HCT116 (cell line): ENCODE data around the gene RIBC2. TPM values are rescaled to one million over a fixed set of nuclear protein-coding genes. Genes with fewer than 3 reads are reported as not detected.

Source experiments
- ATAC-seq: fragments of 200-7000 bp; cut with Tn5 transposase; 2 replicates; pipeline ENCODE4 v1.9.1; 2020; ENCODE audit warnings: mild to moderate bottlenecking, moderate library complexity
- BruUV-seq: library from RNA; stranded (reverse); fragments of 400-500 nt; replicated peaks from 2 replicates; lab custom pipeline; 2021; lab: Mats Ljungman, UMichigan
- CTCF ChIA-PET: fragments of 300-600 bp; sonication (Branson Sonifier 250); formaldehyde crosslinking; loops from one replicate; lab custom pipeline; 2021; ENCODE audit warnings: antibody characterized with exemption; lab: Charles Lee
- POLR2A ChIA-PET: fragments of 300-600, 350-600 bp; sonication (Branson Sonifier 250); formaldehyde crosslinking; loops from one replicate; lab custom pipeline; 2021; ENCODE audit warnings: antibody characterized with exemption; lab: Charles Lee
- RAD21 ChIA-PET, 2 experiments: fragments of 300-600 bp; sonication (Branson Sonifier 250); formaldehyde crosslinking; loops; one replicate each; lab custom pipeline; 2023; ENCODE audit warnings: low total read pairs in 2 of 2; ENCODE audit not compliant: uncharacterized antibody in 2 of 2, unreplicated experiment in 2 of 2, low non-redundant PET in 1 of 2; lab: Charles Lee
- DNase-seq: peaks from one replicate; pipeline ENCODE4 v3.0.0-alpha.2; 2010; ENCODE audit warnings: low read depth, low spot score
- H2AFZ ChIP-seq: fragments of 200-600 bp; shearing (Covaris generic), sonication (generic); 2 replicates; pipeline ENCODE4 v1.6.1; 2017; ENCODE audit warnings: low read depth, mixed run types, mixed read lengths, antibody characterized with exemption, low read length; ENCODE audit not compliant: poor library complexity, severe bottlenecking
- H3K27ac ChIP-seq: 2 replicates; pipeline ENCODE4 v1.5.1; 2012; ENCODE audit warnings: low read depth, low read length
- H3K27me3 ChIP-seq: fragments of 200-600 bp; sonication (generic); 2 replicates; pipeline ENCODE4 v1.6.1; 2016; ENCODE audit warnings: mixed run types, low read length, mixed read lengths; ENCODE audit not compliant: insufficient read depth
- H3K36me3 ChIP-seq, 2 experiments: fragments of 200-500 bp in 1 of 2; fragments of 200-600 bp in 1 of 2; sonication (Bioruptor generic) in 1 of 2; sonication (generic) in 1 of 2; 2 replicates each; pipeline versions ENCODE4 v1.5.1 to v1.6.1; 2014 to 2016; ENCODE audit warnings: low read length in 2 of 2, inconsistent platforms in 1 of 2, mixed read lengths in 1 of 2, mixed run types in 1 of 2; ENCODE audit not compliant: insufficient read depth in 2 of 2, control insufficient read depth in 1 of 2
- H3K4me1 ChIP-seq, 2 experiments: fragments of 200-600 bp in 1 of 2; sonication (generic) in 1 of 2; 2 replicates each; pipeline versions ENCODE4 v1.5.1 to v1.6.1; 2012 to 2017; ENCODE audit warnings: low read length in 2 of 2, inconsistent platforms in 1 of 2, mild to moderate bottlenecking in 1 of 2, mixed read lengths in 1 of 2, mixed run types in 1 of 2, moderate library complexity in 1 of 2; ENCODE audit not compliant: insufficient read depth in 2 of 2, control insufficient read depth in 1 of 2
- H3K4me2 ChIP-seq: fragments of 200-600 bp; sonication (generic); 2 replicates; pipeline ENCODE4 v1.6.1; 2017; ENCODE audit warnings: mixed run types, low read length, mixed read lengths
- H3K4me3 ChIP-seq, 2 experiments: fragments of 200-600 bp in 1 of 2; sonication (generic) in 1 of 2; replicated peaks in 1 of 2; 2 replicates each; pipeline ENCODE4 v1.5.1; 2011 to 2016; ENCODE audit warnings: low read length in 2 of 2, control low read depth in 1 of 2, low read depth in 1 of 2, mild to moderate bottlenecking in 1 of 2, mixed read lengths in 1 of 2, mixed run types in 1 of 2
- H3K79me2 ChIP-seq: fragments of 200-600 bp; sonication (generic); 2 replicates; pipeline ENCODE4 v1.6.1; 2017; ENCODE audit warnings: mild to moderate bottlenecking, mixed run types, low read length, moderate library complexity, mixed read lengths; ENCODE audit not compliant: insufficient read depth
- H3K9ac ChIP-seq: fragments of 200-600 bp; sonication (generic); 2 replicates; pipeline ENCODE4 v1.6.1; 2016; ENCODE audit warnings: low read length, mixed read lengths
- H3K9me2 ChIP-seq: fragments of 200-600 bp; sonication (generic), shearing (Covaris generic); 2 replicates; pipeline ENCODE4 v1.6.1; 2017; ENCODE audit warnings: mixed run types, mild to moderate bottlenecking, moderate library complexity; ENCODE audit not compliant: insufficient read depth
- H3K9me3 ChIP-seq, 2 experiments: fragments of 200-500 bp in 1 of 2; fragments of 200-600 bp in 1 of 2; sonication (Bioruptor generic) in 1 of 2; sonication (generic) in 1 of 2; 2 replicates each; pipeline ENCODE4 v1.6.1; 2014 to 2017; ENCODE audit warnings: low read length in 2 of 2, mixed read lengths in 2 of 2, inconsistent platforms in 1 of 2, low read depth in 1 of 2, mild to moderate bottlenecking in 1 of 2, mixed run types in 1 of 2, moderate library complexity in 1 of 2; ENCODE audit not compliant: control insufficient read depth in 1 of 2, insufficient read depth in 1 of 2
- H4K20me1 ChIP-seq: fragments of 200-600 bp; sonication (generic), shearing (Covaris generic); 2 replicates; pipeline ENCODE4 v1.6.1; 2017; ENCODE audit warnings: mixed run types, mild to moderate bottlenecking, moderate library complexity; ENCODE audit not compliant: insufficient read depth
- CBX3 ChIP-seq: IDR thresholded peaks from 2 replicates; pipeline ENCODE4 v1.6.1; 2012; ENCODE audit warnings: low read depth
- EGR1 ChIP-seq: IDR thresholded peaks from 2 replicates; pipeline ENCODE4 v1.6.1; 2012; ENCODE audit warnings: low read depth
- JUND ChIP-seq: IDR thresholded peaks from 2 replicates; pipeline ENCODE4 v1.6.1; 2012
- MAX ChIP-seq: IDR thresholded peaks from 2 replicates; pipeline ENCODE4 v1.6.1; 2012
- REST ChIP-seq: IDR thresholded peaks from 2 replicates; pipeline ENCODE4 v1.6.1; 2012; ENCODE audit warnings: low read depth
- SIN3A ChIP-seq: IDR thresholded peaks from 2 replicates; pipeline ENCODE4 v1.6.1; 2012; ENCODE audit warnings: low read depth
- SRF ChIP-seq: IDR thresholded peaks from 2 replicates; pipeline ENCODE4 v1.6.1; 2012; ENCODE audit warnings: low read depth
- TCF7L2 ChIP-seq: IDR thresholded peaks from 2 replicates; pipeline ENCODE4 v1.7.0; 2011; ENCODE audit warnings: borderline replicate concordance, inconsistent platforms; ENCODE audit not compliant: insufficient read depth, insufficient read length; ENCODE audit errors: extremely low read depth
- ZFX ChIP-seq: fragments of 450-650 bp; IDR thresholded peaks from 2 replicates; pipeline ENCODE4 v1.6.1; 2017
- ZNF274 ChIP-seq: fragments of 200-500 bp; sonication (Bioruptor generic); IDR thresholded peaks from 2 replicates; pipeline ENCODE4 v1.6.1; 2014; ENCODE audit warnings: mild to moderate bottlenecking, low read depth, low read length, inconsistent platforms
- intact Hi-C: fragments of 100-400 bp; cut with micrococcal nuclease; formaldehyde crosslinking; loops from 2 replicates; pipeline ENCODE4 v1.10.0; 2022
- total RNA-seq: library from RNA; stranded (reverse); gene quantifications from one replicate; pipeline ENCODE4 v1.2.1, GENCODE V29; 2021; ENCODE audit not compliant: unreplicated experiment
- TF ChIP-seq, protein P1 (sequence below), 3 experiments: fragments of 200-600 bp in 1 of 3; sonication (generic) in 1 of 3; IDR thresholded peaks in 2 of 3; conservative IDR thresholded peaks in 1 of 3; 2 replicates each; pipeline ENCODE4 v1.5.1; 2012 to 2017; ENCODE audit warnings: low read depth in 2 of 3, low read length in 2 of 3, antibody characterized with exemption in 1 of 3, borderline replicate concordance in 1 of 3, control low read depth in 1 of 3, mild to moderate bottlenecking in 1 of 3, mixed read lengths in 1 of 3, mixed run types in 1 of 3, moderate library complexity in 1 of 3; ENCODE audit not compliant: insufficient read depth in 1 of 3

RIBC2 gene
- total RNA-seq, 1 experiment from 2014 or later = 8.3 TPM

DNA sequence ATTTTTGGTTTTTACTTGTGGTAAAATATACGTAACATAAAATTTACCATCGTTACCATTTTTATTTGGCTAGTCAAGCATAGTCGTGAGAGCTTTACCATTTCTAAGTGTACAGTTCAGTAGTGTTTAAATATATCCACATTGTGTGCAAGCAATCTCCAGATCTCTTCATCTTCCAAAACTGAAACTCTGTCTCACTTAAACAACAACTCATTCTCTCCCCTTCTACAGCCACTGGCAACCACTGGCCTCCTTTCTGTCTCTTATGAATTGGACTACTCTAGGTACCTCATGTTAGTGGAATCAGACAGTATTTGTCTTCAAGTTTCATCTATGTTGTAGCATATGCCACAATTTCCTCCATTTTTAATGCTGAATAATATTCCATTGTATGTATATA lies 37.5 kb upstream of the RIBC2 start:
- no peaks in the 10 kb centered on the region for H3K79me2 ChIP-seq

DNA sequence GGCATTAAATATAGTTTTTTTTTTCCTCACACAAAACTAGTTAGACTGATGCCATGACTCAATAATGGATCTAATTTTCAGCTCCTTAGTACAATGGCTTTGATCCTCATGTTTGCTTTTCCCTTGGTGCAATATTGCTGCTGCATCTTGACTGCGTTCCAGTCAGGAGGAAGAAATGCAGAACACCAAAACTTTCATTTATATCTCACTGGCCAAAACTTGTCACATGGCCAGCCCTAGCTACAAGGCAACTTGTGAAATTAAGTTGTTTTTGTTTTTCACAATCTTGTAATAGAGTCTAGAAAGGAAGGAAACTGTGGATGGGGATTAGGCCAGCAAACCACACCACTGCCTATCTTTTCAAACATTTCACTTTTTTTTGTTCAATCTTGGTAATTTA lies 36.8 kb upstream of the RIBC2 start:
- H3K9ac ChIP-seq = no peak overlapping the region
- no peaks in the 10 kb centered on the region for H3K36me3 ChIP-seq
- H3K79me2 ChIP-seq = no peaks in the 10 kb centered on the region
- no peak for ATAC-seq
- no peak overlapping the region for H3K4me3 ChIP-seq
- no peaks in the 10 kb centered on the region for H4K20me1 ChIP-seq
- H3K9me2 ChIP-seq = no peaks in the 10 kb centered on the region
- H3K9me3 ChIP-seq = no peaks in the 10 kb centered on the region; a peak in 1 of 4 replicates
- RAD21 ChIA-PET = no interaction called here
- DNase-seq = no peak
- TF ChIP-seq JUND (no peak), ZFX (no peak), EGR1 (no peak), SRF (no peak), CBX3 (no peak), REST (no peak), TCF7L2 (no peak)
- intact Hi-C loops = no loop called here
- CTCF ChIA-PET = no interaction called here
- H3K4me2 ChIP-seq = no peak overlapping the region
- POLR2A ChIA-PET = no interaction called here
- H3K4me1 ChIP-seq = no peaks in the 10 kb centered on the region
- no TSS peak for BruUV-seq
- no peak overlapping the region for H3K27ac ChIP-seq
- no peaks in the 10 kb centered on the region for H3K27me3 ChIP-seq
- H2AFZ ChIP-seq = no peak overlapping the region

More for the DNA sequence above, 37.5 kb upstream of the RIBC2 start:
- CTCF ChIA-PET = no interaction called here
- POLR2A ChIA-PET = no interaction called here
- no peak overlapping the region for H3K9ac ChIP-seq
- TF ChIP-seq, protein P1, sequence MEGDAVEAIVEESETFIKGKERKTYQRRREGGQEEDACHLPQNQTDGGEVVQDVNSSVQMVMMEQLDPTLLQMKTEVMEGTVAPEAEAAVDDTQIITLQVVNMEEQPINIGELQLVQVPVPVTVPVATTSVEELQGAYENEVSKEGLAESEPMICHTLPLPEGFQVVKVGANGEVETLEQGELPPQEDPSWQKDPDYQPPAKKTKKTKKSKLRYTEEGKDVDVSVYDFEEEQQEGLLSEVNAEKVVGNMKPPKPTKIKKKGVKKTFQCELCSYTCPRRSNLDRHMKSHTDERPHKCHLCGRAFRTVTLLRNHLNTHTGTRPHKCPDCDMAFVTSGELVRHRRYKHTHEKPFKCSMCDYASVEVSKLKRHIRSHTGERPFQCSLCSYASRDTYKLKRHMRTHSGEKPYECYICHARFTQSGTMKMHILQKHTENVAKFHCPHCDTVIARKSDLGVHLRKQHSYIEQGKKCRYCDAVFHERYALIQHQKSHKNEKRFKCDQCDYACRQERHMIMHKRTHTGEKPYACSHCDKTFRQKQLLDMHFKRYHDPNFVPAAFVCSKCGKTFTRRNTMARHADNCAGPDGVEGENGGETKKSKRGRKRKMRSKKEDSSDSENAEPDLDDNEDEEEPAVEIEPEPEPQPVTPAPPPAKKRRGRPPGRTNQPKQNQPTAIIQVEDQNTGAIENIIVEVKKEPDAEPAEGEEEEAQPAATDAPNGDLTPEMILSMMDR (IDR thresholded peaks at IDR 0.05 in 2 of 3, conservative IDR thresholded peaks at IDR 0.05 in 1 of 3; ENCODE audit: borderline replicate concordance in 1 of 3, insufficient read depth in 1 of 3, low read depth in 2 of 3, low read length in 2 of 3) = no peak
- TF ChIP-seq SIN3A (no peak), MAX (no peak), ZNF274 (no peak)
- H3K36me3 ChIP-seq = no peaks in the 10 kb centered on the region
- H3K4me3 ChIP-seq = no peak overlapping the region
- no peaks in the 10 kb centered on the region for H3K27me3 ChIP-seq
- no peaks in the 10 kb centered on the region for H3K4me1 ChIP-seq
- H3K27ac ChIP-seq = no peak overlapping the region
- H3K9me3 ChIP-seq = no peaks in the 10 kb centered on the region; a peak in 1 of 4 replicates
- no peaks in the 10 kb centered on the region for H4K20me1 ChIP-seq
- RAD21 ChIA-PET = no interaction called here
- no peak overlapping the region for H2AFZ ChIP-seq
- ATAC-seq (no peak), DNase-seq (no peak)
- intact Hi-C loops = no loop called here
- no peak overlapping the region for H3K4me2 ChIP-seq
- H3K9me2 ChIP-seq = no peaks in the 10 kb centered on the region
- no TSS peak for BruUV-seq
